T-helper 2 cell treated with Interferon-gamma antibody and Interleukin-4, amounts not matched to agents 100 ng/mL and 5 ng/mL, for 36 hours (primary cell): ENCODE data around the gene PTPN9. TPM values are rescaled to one million over a fixed set of nuclear protein-coding genes. Genes with fewer than 3 reads are reported as not detected.
"Not testable (repeated sequence)": the region's sequence is repeated elsewhere in the genome, so short reads cannot be mapped to it uniquely, and the experiment has no call there.

Source experiments
- intact Hi-C: fragments of 100-400 bp; cut with micrococcal nuclease; formaldehyde crosslinking; loops from one replicate; pipeline ENCODE4 v1.15.1; 2023
- total RNA-seq: library from RNA; stranded (reverse); gene quantifications from 2 replicates; pipeline ENCODE4 v1.2.3, GENCODE V29; 2022

The PTPN9 gene
- total RNA-seq, result 40.3 and 41.3 TPM in 2 replicates

DNA sequence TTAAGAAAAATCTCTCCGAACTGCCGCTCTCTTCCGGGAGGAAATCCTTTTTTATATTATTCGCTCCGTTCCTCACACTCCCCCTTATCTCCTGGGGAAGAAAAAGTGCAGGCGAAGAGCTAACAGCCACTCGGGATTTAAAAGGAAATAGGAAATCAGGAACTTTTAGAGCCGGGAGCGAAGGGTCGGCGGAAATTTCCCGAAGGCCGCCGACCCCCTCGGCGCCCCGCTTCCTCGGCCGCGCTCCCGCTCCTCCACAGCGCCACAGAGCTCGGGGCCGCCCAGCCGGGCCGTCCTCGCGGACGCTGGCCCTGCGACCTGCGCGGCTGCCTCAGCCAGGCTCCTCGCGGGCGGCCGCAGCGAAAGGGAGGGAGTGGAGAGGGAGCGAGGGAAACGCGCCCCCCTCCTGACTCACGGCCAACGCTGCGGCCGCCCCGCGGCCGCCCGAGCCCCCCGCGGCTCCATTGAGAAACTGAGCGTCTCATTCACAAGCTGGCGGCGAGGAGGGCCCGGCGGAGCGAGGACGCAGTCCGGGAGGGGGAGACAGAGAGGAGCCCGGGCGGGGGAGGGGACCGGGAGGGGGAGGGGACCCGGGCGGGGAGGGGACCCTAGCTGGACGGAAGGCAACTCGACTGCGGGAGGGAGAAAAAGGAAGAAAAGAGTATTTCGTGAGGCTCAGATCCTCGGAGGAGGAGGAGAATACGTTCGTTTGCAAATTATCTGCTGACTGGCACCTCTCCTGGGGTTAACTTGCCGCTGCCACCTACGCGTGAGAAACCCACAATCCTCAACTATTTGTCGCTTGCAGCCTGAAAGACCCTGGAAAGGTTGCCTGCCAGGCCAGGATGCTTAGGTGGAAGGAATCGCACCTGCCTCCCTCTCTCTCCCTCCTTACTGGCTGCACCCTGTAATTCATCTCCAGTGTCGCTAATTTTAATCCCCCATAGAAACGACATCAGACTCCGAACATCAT, at the start of gene PTPN9:
TSS of gene PTPN9 (minus strand) at position 368 of the 973 bp plus-strand sequence. CDS start 539 bp downstream, outside the sequence.
- intact Hi-C loops, result loop anchor here (1.0 to 5.0 kb wide), 4 partner anchors 46 to 263 kb away; partner anchors contain the start of genes IMP3, SIN3A, SNUPN and UBE2Q2

DNA sequence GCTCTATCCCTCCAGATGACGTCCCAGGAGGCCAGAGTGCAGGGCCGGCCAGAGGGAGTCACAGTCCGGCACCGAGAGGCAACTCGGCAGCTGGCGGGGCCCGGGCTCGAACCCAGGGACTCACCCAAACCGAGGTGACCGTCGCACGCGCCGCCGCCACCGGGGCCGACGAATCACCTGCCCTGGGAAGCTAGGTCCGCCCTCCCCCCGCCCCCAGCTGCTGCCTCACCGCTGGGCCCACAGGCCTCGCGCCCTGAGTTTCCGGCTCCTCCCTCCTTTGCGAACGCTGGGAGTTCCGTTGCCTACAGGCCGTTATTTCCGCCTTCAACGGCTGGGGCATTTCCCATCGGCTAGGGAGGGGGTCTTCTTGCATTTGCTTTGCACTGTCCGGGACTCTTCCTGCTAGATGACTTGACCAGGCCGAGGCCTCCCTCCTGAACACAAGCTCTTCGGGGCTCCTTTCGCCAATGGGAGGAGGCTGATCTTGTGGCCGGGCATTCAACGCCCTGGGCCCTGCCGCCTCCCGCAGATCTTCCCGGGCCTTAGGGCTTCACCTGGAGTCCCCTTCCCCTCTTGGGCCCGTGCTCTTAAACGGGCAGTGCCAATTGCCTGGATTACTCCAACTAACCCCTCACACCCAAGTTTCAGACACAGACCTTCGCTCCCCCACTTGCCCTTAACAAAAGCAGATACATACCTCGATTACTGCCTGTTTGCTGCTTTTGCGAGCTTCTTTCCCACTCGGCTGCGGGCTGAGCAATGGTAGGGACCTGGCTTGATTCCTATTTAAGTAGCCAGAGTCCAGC, 46.6 kb upstream of the PTPN9 start, which contains the start of gene SNUPN:
TSS of gene SNUPN (minus strand) at position 184 of the 806 bp plus-strand sequence. CDS start 4,674 bp downstream, outside the sequence.
- intact Hi-C loops, result loop anchor here (1.0 kb wide), 3 partner anchors 15 to 173 kb away; partner anchors contain the start of genes IMP3 and PTPN9

GRCh38 chr15:75622505-75622904, 43.4 kb upstream of the PTPN9 start:
- intact Hi-C loops, result no loop called here

DNA sequence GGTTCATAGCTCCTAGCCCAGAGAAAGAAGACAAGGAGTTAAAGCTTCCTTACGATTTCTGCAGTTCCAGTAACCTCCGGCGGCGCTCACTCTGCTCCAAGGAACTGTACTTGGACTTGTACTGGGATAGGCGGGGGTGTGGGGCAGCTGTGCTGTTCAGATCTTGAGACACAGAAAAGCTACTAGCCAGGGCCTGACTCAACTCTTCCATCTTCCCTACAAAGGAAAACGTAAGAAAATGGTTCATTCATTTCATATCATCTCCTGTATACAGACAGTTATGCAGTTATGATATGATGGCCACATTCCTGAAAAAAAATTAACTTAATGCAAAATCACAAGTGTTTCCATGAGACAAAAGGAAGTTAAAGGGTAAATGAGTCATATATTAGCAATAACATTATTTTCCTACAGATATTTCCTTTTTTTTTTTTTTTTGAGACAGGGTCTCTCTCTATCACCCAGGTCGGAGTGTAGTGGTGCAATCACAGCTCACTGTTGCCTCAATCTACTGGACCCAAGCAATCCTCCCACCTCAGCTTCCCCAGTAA, 41.8 kb upstream of the PTPN9 start:
- intact Hi-C loops, result no loop called here

- intact Hi-C loops, result no loop called here
Observed at GRCh38 chr15:75620058-75620820, 41.1 kb upstream of the PTPN9 start.

GRCh38 chr15:75616766-75617165, 37.7 kb upstream of the PTPN9 start:
- intact Hi-C loops, result no loop called here

GRCh38 chr15:75606711-75607699, 27.9 kb upstream of the PTPN9 start:
- intact Hi-C loops, result no loop called here

DNA sequence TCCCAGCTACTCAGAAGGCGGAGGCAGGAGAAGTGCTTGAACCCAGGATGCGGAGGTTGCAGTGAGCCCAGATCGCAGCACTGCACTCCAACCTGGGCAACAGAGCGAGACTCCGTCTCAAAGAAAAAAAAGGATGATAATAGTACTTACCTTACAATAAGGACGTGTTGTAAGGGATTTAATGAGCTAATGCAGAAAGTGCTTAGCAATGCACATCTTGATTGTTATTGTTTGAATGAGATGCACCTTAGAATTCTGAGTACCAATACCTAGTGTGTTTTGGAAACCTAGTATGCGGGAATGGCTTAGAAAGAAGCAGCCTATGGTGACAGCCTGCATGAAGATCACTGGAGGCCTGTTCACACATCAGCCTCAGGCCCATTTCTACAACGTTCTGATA, 26.9 kb upstream of the PTPN9 start:
- intact Hi-C loops, result no loop called here

- intact Hi-C loops, result no loop called here
Observed at GRCh38 chr15:75599401-75599800, 20.3 kb upstream of the PTPN9 start.

DNA sequence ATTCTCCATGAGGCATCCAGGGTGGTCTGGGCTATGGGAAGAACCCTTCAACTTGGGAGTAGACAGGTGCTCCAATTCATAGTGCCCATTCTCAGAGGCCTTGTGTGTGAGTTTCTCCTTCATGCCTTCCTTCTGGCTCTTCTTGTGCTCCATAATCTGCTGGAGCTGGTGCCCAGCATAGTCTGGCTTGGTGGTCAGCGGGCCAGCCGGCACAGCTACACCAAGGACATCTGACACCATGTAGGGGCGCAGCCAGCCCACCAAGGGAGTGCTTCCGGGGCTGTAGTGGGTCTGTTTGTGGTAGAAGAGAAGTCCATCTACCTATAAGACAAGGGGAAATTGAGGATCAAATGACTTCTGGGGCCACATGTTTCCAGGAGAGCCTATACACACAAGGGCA, 19.2 kb upstream of the PTPN9 start:
- intact Hi-C loops, result no loop called here

GRCh38 chr15:75597667-75598341, 18.7 kb upstream of the PTPN9 start:
- intact Hi-C loops, result loop anchor here (1.0 kb wide), 1 partner anchor 42 kb away; the partner anchor contains the start of gene IMP3

GRCh38 chr15:75596703-75597345, 17.7 kb upstream of the PTPN9 start:
- intact Hi-C loops, result loop anchor here (1.0 kb wide), 1 partner anchor 43 kb away; the partner anchor contains the start of gene IMP3

DNA sequence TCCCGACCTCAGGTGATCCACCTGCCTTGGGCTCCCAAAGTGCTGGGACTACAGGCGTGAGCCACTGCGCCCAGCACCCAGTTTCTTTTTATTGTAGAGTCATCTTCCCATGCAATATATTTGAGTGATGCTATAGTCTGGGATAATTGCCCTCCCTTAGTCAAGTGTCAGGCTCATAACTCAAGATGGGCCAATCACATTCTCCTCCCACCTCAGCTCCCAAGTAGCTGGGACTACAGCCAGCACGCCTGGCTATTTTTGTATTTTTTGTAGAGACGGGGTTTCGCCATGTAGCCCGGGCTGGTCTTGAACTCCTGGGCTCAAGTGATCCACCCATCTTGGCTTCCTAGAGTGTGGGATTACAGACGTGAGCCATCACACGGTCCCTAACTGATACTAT, 15.2 kb upstream of the PTPN9 start:
- intact Hi-C loops, result no loop called here

GRCh38 chr15:75591655-75592364, 12.7 kb upstream of the PTPN9 start:
- intact Hi-C loops, result no loop called here

GRCh38 chr15:75590239-75590638, 11.1 kb upstream of the PTPN9 start:
- intact Hi-C loops, result no loop called here

- intact Hi-C loops, result no loop called here
Observed at GRCh38 chr15:75589071-75589470, 10.0 kb upstream of the PTPN9 start.

DNA sequence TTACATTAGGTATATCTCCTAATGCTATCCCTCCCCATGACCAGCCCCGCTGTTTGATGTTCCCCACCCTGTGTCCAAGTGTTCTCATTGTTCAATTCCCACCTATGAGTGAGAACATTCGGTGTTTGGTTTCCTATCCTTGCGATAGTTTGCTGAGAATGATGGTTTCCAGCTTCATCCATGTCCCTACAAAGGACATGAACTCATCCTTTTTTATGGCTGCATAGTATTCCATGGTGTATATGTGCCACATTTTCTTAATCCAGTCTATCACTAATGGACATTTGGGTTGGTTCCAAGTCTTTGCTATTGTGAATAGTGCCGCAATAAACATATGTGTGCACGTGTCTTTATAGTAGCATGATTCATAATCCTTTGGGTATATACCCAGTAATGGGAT, 7.3 kb upstream of the PTPN9 start:
- intact Hi-C loops, result not testable (repeated sequence)

GRCh38 chr15:75584121-75584520, 5.0 kb upstream of the PTPN9 start:
- intact Hi-C loops, result no loop called here
